GM18870 (cell line): ENCODE measurements around the gene KLF13.

ENCODE experiments used
- ATAC-seq: cut with Tn5 transposase; IDR thresholded peaks from one replicate; pipeline ENCODE4 v1.9.1; 2021; ENCODE audit warnings: moderate library complexity; ENCODE audit not compliant: unreplicated experiment

KLF13 gene

DNA sequence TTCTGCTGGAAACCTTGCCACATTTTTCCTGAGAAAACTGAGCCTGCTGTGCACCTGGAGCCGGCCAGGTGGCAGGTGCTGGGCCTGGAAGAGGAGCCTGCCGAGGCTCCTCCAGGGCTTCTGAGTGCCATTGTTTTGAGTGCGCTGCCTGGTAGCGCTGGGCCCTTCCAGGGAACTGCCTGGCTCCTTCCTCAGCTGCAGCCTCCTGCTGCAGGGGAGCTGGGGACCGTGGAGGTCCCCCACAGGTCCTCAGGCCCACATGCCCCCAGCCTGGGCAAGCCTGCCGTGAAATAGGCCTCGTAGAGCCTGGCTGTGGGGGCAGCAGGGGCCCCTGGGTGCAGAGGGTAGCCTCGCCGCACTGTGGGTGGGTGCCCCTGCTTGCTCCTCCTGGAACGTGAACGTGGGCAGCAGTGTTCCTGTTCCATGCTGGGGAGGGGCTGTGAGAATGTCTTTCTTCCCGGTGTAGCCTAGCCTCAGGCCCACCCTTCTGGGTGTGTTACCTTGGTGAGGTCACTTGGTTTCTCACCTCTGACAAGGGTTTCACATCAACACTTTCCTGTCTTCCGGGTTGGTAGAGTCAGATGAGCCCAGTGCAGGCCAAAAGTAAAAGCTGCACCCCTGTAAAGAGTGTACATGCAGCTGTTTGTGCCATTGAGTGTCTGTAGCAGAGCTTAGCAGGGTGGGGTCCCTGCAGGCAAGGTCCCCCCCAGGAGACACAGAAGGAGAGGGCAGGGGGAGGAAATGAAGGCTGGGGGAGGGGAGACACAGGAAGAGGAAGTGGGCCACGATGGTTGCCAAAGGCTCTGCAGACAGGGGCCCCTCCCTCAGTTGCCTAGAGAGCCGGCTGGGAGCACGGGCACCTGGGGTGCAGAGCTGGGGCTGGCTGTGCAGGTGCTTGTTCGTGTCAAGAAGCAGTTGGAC is 34.5 kb downstream of the KLF13 start:
- peak; percentile 75 for ATAC-seq

DNA sequence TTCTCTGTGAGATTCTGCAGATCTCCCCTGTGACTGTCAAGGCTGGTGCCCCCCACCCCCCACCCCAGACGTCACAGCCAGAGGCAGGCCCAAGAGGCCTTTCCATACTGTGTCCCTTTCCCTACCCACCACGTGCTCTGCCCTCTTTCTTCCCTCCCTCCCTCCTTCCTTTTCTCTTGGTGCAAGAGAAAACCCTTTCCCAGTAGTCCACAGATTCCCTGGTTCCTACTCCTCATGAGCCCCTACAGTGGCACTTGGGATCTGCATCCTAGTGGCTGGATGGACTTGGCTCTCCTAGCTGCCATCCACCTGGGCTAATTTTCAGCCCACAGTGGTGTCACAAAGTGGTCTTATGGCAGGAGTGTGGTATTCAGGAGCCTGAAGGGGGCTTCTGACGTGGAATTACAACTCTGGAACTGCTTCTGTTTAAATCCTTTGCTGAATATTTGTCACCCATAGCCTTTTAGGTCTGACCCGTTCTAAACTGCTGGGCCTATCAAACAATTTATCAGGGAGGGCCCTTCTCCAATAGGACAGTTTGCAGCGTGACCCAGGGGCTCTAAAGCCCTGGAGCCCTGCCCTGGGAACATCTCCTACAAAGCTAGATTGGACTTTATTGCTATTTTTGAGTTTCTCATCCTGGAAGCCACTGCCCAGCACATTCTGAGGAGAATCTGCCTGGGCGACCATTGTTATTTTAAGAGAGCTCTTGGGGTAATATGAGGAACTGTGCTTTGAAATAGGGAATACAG is 35.3 kb downstream of the KLF13 start:
- no peak for ATAC-seq

DNA sequence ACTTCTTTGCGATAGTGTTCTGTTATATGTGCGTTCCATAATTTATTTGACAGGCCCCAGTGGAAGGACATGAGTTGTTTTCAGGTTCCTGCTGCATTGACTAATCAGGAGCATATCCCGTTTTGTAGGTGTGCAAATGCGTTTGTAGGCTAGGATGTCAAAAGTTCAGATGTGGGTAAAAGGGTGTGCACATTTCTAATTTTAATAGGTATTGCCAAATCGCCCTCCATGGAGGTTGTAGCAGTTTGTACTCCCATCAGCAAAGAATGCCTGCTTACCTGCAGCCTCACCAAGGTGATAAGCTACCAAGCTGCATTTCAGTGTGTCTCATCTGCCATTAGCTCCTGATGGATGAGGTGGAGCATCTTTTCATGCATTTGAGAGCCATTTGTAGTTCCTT is 36.3 kb downstream of the KLF13 start:
- no peak for ATAC-seq

DNA sequence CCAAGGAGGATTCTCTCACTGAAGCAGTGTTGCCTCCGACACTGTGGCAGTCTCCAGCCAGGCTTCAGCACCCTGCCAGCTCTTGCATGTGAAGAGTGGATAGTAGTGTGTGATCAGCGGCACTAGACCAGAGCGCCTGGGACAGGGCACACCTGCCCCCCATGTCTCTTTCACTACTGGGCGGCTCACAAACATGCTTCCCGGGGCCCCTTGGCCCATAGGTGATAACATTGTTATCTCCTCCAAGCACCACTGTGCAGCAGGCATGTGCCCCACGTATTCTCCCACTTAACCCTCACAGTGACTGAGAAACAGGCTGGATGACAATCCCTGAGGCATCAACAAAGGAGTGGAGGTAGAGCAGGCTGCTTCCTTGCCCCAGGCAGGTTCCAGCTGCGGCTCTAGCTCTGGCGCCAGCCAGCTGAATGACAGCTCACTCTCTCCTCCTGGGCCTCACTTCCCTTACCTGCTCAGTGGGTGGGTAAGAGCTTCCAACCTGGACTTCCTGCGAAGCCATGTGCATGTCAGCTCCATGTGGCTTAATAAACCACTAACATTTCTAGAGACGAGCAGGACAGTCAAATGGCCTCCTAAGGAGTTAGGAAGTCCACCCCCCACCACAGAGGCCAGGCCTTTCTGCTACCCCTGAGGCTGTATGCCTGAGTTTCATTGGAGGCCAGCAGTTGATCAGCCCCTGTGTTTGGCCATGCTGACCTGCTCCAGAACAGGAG is 37.8 kb downstream of the KLF13 start:
- ATAC-seq = no peak

DNA sequence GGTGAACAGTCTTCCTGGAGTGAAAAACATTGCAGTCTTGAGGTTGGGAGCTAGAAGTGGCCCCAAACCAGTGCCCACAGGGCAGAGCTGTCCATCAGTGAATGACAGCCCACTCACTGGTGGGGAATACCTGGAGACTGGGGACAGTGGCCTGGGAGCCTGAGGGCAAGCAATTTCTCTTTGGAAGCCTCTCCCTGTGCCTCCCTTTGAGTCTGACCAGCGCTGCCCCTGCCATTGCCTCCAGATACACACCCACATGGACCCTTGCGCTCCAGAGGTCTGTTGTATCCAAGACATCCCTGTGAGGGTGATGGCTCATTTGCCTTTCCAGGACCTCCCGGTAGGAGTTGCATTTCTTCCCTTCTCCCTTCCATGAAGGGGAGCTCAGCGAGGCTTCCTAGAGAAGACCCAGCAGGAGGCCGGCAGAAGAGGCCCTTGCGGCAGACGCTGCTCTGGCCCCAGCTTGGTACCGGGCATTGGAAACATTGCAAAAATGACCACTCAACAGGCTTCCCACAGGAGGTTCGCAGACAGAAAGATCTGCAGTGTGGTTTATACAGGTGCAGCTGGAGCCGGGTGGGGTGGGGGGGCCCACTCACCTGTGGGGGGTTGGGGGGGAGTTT is 38.5 kb downstream of the KLF13 start:
- no peak for ATAC-seq

DNA sequence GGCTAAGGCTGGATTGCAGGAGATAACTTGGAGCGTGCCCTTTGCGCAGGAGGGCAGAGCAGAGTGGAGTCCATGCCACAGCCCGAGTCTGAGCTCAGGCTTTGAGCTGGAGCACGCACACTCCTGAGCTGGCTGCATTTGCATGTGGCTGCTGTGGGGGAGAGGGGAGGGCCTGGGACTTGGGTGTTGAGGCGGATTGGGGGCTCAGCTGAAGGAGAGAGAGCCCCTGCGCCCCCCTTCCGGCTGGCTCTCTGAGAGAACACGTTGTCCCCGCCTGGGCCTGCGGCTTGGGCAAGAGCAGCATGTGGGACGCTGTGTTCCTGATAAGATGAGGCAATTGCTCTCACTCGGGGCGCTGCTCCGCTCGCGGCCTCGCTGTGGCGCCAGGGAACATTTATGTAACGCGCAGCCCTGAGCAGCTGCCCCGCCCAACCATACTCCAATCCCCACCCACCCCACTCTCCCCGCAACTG is 39.1 kb downstream of the KLF13 start:
- ATAC-seq = peak; percentile 38

DNA sequence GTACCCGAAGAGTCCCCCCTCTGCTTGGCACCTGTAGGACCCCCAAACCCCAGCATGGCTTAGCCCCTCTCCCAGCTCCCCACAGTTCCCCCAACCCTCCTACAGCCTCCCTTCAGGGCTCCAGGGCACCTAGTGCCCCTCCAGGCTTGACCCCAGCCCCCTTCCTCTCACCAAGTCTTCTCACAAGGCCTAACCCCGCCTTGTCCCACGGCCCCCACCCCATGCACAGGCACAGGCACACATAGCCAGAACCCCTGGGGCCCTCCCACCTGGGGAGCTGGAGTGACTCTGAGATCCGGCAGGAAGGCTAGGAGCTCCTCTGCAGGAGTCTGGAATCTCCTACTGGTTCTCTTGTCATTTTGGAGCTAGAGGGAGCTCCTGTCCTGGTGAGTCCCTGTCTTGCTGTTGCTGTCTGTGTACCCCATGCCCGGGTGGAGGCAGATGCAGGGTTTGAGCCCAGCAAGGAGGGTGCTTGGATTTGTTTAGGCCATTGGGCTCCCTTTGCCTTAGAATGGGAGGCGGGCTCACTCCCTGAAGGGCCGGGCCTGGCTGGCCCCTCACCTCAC is 39.6 kb downstream of the KLF13 start:
- ATAC-seq = no peak

DNA sequence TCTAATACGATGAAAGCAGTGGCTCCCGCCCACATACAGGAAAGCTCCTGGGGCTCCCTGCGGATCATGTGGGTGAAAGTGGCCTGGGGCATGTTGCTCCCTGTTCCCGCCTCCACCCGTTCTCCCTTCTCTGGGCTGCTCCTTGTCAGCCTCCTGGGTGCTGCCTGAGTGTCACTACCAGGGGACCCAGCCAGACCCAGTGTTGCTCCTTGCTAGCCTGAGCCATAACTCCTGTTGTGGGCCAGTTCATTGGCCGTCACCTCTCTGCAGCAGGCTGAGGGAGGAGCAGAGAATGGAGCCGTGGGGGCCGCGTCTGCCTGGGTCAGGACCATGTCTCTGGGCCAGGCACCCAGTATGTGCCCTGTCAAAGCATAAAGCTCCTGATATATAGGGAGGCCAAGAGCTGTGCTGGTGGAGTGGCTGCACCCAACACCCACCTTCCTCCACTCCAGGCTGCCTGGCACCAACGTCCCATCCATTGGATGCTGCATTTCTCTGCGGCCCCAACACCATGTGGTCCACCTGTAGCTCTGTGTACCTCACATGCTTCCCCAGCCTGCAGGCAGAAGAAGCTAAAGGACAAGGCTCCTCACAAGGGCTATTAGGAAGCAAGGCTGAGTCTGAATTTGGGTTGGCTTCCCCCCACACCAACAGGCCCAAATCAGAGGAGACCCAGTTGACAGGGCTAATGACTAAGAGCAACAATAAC is 40.5 kb downstream of the KLF13 start:
- no peak for ATAC-seq

DNA sequence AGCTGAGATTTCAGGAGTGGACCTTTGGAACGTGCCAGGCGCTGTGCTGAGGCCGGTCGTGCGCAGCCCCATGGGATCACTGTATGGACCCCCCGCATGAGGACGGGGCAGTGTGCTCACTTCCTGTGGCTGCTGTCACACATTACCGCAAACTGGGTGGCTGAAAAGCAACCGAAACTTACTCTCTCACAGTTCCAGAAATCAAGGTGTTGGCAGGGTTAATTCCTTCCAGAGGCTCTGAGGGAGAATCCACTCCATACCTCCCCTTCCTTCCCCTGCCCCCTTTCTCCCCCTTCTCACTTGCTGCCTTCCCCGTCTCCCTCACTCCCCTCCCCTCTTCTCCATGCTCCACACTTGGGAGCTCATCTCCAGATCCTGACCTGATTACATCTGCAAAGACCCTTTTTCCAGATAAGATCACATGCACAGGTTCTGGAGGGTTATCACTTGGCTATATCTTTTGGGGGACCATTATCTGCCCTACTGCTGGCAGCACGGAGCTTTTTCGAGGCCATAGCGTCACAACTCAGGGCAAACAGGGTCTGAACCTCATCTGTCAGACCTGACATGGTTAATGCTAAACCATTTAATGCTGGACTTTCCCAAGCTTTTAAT is 41.2 kb downstream of the KLF13 start:
- ATAC-seq = no peak

DNA sequence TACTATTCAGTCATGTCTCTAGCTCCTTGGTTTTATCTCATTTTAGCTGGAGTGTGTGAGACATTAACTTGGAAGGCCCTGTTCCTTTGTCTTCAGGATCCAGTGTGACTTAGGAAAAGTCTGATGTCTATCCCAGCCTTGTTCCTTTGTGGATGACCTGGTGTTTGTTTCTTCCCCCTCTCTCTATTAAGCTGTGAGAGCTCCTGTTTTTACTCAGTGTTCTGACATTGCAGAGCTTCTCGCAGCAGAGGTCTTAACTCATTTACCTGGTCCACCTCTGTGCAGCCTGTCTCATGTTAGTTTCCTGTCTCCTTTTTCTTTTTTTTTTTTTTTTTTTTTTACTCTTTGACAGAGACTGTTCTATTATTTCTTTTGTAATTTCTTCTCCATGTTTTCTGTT is 43.1 kb downstream of the KLF13 start:
- ATAC-seq = no peak

DNA sequence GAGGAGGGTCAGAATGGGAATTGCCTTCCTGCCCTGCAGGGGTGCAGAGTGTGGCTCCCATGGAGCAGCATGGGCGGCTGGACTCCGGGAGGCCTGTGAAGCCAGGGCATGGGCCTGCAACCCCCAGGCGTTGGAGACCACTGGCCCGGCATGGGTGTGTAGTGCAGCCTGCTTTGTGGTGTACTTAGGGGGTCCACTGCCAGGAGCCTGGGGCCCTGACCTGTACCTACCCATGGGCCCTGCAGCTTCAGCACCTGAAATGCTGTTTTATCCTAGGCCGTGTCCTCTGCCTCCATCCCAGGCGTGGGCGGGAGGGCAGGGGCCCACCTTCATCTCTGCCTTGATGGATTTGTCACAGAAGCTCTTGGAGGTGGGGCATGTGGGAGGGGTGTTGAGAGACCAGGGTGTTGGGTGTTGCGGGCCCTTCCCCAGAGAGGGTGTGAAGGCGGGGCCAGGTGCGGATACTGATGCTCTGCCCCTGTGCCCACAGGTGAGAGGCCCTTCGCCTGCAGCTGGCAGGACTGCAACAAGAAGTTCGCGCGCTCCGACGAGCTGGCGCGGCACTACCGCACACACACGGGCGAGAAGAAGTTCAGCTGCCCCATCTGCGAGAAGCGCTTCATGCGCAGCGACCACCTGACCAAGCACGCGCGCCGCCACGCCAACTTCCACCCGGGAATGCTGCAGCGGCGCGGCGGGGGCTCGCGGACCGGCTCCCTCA is 45.0 kb downstream of the KLF13 start:
- ATAC-seq = no peak

DNA sequence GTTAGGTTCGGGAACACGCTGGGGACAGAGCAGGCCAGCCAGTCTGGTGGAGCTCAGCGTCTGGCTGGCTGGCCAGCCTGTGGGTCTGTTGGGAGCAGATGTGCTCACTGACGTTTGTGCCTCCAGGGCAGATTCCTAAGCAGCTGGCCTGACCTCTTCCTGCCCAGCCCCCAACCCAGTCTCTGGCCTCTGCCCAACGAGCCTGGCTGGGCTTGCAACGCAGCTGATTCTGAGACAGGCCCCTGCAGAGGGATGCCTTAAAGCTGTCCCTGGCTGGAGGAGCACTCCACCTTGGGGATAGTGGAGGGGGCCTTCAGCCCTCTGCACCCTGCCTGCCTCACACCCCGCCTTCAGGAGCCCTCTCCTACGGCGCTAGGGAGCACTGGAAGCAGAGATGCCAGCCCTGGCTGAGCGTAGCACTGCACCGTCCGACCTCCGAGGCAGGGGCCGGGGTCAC is 46.0 kb downstream of the KLF13 start:
- no peak for ATAC-seq

DNA sequence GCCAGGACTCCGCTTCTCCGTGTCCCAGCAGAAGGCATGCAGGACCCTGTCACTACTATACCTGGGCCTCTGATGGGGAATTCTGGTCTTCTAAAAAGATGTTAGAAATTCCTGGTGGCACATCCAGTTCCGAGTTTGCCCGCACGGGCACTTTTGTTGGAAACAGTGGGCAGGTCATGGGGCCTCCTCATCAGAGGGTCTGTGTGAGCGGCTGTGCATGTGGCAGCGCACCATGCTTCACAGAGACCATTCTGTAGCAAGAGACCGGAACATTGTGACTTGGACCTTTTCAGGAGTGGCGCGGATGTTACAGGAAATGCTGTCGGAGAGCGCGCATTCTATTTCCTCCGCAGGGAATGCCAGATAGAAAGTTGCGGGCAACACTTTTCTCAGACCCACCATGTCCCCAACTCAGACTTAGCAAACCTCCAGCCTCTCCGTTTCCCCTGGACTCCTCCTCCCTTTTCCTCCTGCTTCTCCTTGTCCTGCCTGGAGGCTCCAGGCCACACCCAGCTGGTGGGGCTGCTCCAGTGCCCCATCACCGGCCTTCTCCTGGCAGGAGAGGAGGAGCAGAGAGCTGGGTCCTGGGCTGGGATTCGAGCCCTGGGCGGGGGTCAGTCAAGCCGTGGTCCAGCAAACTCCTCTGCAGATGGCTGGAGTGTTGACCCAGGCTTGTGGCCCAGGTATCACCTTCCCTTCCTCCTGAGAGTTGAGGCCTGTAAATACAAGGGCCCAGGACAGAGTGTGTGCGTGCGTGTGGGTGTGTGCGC is 46.6 kb downstream of the KLF13 start:
- ATAC-seq = no peak

DNA sequence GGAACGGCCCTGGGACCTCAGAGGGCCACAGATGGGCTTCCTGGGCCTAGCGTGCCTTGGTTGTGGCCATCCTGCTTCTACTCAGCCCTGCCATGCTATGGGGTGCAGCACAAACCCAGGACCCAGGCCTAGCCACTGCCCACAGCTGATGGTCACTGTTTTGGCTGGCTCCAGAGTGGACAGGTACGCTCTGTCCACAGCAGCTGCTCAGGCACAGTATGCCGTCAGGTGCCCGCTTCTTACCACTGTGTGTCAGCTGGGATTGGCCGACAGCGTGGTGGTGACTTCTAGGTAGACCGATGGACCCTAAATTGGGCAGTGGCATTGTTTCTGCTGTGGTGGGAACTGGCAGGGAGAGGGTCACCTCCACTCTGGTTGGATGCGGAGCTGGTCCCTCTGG is 47.3 kb downstream of the KLF13 start:
- ATAC-seq = no peak

DNA sequence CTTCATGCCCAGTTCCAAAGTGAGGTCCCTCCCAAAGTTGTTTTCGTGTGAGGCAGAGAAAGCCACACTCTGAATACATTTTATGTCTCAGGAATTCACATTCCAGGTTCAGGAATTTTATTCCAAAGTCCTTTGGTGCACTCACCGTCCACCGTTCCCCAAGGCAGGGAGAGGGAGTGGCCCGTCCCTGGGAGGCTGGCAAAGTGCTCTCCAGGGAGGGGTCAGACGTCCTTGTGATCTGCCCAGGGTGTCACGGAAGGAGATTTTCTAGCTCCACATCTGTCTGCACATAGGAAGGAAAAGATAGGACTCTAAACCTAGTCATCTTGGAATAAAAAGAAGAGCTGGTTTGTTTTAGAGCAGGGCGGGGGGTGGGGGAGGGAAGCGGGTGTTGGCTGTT is 47.9 kb downstream of the KLF13 start:
- no peak for ATAC-seq

DNA sequence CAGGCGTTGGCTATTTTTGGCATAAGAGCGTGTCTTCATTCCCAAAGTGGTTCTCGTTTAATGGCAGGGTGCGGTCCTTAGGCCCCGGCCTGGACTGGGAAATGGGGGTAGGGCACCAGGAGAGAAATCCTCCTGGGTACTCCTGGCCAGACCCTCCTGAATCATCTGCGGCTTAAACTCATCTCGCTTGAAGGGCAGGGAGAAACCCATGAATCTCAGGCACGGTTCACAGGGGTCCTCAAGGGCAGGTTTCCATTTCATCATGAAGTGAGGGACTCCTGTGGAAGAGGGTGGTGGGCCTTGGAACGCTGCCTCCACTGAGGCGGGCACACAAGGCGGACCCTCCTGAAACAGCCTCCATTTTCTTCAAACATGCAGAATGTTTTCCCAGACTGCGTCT is 48.4 kb downstream of the KLF13 start:
- ATAC-seq = no peak

DNA sequence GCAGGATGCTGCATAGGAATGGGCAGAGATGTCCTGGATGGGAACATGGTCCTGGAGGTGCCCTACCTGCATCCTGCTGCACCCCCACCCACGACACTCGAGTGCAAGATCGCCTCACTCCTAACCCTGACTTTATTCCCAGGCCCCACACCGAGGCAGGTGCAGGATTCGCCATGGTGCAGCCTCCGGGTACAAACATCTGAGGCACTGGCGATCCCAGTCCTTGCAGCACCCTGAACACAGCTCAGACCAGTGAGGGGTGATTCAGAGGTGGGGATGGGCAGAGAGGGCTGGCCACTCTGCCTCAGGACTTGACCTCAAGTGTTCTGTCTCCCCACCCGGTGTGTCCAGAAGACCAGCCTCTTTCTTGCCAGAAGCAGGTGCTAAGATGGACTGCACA is 49.1 kb downstream of the KLF13 start:
- no peak for ATAC-seq

DNA sequence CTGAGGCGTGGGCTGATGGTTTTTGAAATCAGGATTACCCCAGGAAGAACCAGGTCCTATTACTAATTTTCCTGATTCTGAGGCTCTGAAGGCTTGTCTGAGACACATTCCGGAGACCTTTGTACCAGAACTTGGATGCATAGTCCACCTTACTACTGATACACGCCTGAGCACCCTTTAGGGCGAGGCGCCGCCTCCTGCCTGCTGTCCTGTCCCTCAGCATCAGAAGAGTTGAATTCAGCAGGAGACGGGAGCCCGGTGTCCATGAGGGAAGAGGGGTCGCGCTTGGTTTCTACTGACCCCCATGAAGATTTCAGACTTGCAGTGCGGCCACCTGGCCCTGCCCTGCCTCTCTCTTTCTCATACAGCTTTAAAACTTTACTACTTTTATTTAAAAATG is 49.9 kb downstream of the KLF13 start:
- no peak for ATAC-seq
